Hematopoietic multipotent progenitor cell treated with erythropoietin and hydrocortisone succinate and interleukin-3 and kit ligand, for 6 days (in vitro differentiated cells): ENCODE data around the gene CD244.
"Not testable (repeated sequence)": the region's sequence is repeated elsewhere in the genome, so short reads cannot be mapped to it uniquely, and the experiment has no call there.

ENCODE experiments used
- DNase-seq: peaks from one replicate; pipeline ENCODE4 v3.0.0-alpha.2; 2015

The CD244 gene, protein sequence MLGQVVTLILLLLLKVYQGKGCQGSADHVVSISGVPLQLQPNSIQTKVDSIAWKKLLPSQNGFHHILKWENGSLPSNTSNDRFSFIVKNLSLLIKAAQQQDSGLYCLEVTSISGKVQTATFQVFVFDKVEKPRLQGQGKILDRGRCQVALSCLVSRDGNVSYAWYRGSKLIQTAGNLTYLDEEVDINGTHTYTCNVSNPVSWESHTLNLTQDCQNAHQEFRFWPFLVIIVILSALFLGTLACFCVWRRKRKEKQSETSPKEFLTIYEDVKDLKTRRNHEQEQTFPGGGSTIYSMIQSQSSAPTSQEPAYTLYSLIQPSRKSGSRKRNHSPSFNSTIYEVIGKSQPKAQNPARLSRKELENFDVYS

GRCh38 chr1:160862203-160863060, at the start of gene CD244:
CD244 (minus strand) TSS chr1:160862887; CDS start chr1:160862677, 210 bp downstream.
- DNase-seq, result peak; percentile 94

- no peak for DNase-seq
These were observed 49.2 kb upstream of the CD244 start for GRCh38 chr1:160911925-160912324.

DNA sequence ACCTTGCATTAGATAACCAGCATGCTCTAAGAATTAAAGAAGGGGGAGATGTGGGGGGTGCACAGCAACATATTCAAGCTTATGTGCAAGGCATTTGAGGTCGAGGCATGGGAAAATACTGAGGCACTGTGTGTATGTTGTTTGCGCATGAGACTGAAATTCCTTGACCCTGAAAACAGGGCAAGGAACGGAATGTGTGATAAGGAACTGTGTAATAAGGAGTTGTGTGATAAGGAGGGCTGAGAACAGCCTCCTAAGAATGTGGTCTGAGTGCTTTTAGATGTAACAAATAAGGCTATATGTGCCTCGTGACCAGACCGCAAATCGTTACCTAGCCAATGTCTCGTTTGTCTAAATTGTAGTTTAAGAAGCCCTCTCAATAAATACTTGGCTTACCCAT, 48.8 kb upstream of the CD244 start:
- peak; percentile 90 for DNase-seq

- no peak for DNase-seq
These were observed 47.6 kb upstream of the CD244 start for GRCh38 chr1:160910170-160910750.

GRCh38 chr1:160907976-160908375, 45.3 kb upstream of the CD244 start:
- DNase-seq, result peak; percentile 96

GRCh38 chr1:160905617-160905989, 42.9 kb upstream of the CD244 start:
- DNase-seq, result no peak

- DNase-seq, result peak; percentile 44
These were observed 42.3 kb upstream of the CD244 start for GRCh38 chr1:160904783-160905616.

DNA sequence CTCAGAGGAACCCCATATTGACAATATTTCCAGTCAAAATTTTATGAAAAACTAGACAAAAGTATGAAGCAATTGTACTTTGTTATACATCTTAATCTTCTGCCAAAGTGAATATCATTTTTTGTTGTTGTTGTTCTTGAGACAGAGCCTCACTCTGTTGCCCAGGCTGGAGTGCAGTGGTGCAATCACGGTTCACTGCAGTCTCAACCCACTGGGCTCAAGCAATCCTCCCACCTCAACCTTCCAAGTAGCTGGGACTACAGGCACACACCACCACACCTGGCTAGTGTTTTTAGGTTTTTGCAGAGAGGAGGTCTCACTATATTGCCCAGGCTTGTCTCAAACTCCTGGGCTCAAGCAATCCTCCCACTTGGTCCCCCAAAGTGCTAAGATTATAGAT, 39.6 kb upstream of the CD244 start:
- DNase-seq, result not testable (repeated sequence)

GRCh38 chr1:160901768-160902167, 39.1 kb upstream of the CD244 start:
- DNase-seq, result no peak

GRCh38 chr1:160900683-160901082, 38.0 kb upstream of the CD244 start:
- DNase-seq, result not testable (repeated sequence)

DNA sequence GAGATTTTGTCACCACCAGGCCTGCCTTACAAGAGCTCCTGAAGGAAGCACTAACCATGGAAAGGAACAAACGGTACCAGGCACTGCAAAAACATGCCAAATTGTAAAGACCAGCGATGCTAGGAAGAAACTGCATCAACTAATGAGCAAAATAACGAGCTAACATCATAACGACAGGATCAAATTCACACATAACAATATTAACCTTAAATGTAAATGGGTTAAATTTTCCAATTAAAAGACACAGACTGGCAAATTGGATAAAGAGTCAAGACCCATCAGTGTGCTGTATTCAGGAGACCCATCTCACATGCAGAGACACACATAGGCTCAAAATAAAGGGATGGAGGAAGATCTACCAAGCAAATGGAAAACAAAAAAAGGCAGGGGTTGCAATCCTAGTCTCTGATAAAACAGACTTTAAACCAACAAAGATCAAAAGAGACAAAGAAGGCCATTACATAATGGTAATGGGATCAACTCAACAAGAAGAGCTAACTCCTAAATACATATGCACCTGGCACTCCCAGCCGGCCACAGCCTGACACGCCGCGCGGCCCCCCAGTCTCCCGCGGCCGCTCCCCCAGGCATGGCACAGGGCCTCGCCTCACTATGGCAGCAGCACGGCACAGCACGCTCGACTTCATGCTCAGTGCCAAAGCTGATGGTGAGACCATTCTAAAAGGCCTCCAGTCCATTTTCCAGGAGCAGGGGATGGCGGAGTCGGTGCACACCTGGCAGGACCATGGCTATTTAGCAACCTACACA, 31.9 kb upstream of the CD244 start:
- DNase-seq, result not testable (repeated sequence)

GRCh38 chr1:160891474-160891873, 28.8 kb upstream of the CD244 start:
- peak; percentile 88 for DNase-seq

- no peak for DNase-seq
These were observed 26.2 kb upstream of the CD244 start for GRCh38 chr1:160888926-160889325.

- DNase-seq, result no peak
These were observed 24.4 kb upstream of the CD244 start for GRCh38 chr1:160887071-160887470.

GRCh38 chr1:160885042-160885441, 22.4 kb upstream of the CD244 start, which contains the start of gene ITLN1:
ITLN1 (minus strand) TSS chr1:160885180; CDS start chr1:160884877, 303 bp downstream.
- DNase-seq, result peak; percentile 83

GRCh38 chr1:160884579-160884978, 21.9 kb upstream of the CD244 start:
- DNase-seq, result no peak

GRCh38 chr1:160883581-160884513, 21.2 kb upstream of the CD244 start:
- DNase-seq, result no peak

GRCh38 chr1:160882582-160882981, 19.9 kb upstream of the CD244 start:
- DNase-seq, result no peak

- not testable (repeated sequence) for DNase-seq
These were observed 18.6 kb upstream of the CD244 start for GRCh38 chr1:160881264-160881663.

- DNase-seq, result no peak
These were observed 17.5 kb upstream of the CD244 start for GRCh38 chr1:160880216-160880615.

DNA sequence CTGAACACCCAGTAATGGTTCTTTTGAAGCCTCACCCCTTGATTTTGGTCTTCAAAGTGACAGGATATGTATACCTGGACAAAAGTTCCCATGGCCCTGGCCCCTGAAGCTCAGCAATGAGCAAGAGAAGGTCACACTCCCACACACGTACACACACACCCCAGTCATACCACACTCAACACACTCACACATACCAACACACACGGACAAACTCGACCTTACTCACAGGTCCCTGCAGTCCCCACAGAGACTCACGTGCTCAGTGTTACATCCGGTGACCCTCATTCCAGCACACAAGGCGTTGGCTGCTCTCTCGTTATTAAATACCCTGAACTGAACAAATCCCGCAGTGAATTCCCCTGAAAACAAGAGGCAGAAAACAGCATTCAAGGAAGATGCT, 16.4 kb upstream of the CD244 start:
- no peak for DNase-seq
